HG02642 (cell line): ENCODE results near the gene SLC5A12.

Experiments
- ATAC-seq: cut with Tn5 transposase; IDR thresholded peaks from one replicate; pipeline ENCODE4 v1.9.1; 2021; ENCODE audit warnings: mild to moderate bottlenecking; ENCODE audit not compliant: unreplicated experiment, poor library complexity

SLC5A12 gene

DNA sequence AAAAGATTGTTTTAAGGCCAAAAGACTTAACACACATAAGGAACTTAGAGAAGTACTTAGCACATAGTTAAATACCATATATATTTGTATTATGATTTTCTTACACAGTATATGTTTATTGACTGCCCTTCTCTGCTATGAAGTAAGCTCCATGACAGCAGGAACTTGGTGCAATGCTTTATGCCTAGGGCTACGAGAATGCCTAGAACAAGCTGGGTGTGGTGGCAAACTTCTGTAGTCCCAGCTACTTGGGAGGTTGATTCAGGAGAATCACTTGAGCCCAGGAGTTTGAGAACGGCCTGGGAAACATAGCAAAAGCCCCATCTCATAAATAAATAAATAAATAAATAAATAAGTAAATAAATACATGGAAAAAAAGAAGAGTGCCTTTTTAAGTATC lies 1.9 kb downstream of the SLC5A12 start:
- ATAC-seq = no peak

- no peak for ATAC-seq
Measured at GRCh38 chr11:26719289-26719973, 2.4 kb downstream of the SLC5A12 start.

DNA sequence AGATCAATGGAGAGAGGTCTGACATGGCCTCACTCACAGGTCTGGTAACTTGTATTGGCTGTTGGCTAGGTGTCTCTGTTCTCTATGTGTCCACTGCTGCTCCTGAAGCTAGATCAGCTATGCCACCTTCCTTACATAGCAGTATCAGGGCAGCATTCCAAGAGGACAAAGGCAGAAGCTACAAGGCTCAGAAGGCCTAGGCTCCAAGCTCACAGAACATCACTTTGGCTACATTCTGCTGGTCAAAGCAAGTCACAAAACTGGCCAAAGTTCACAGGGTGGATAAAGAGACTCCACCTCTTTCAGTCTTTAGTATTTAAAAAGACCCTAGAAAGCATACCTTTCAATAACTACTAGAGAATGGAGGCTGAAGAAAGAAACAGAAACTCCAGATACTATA lies 4.1 kb downstream of the SLC5A12 start:
- no peak for ATAC-seq

- ATAC-seq = no peak
Measured at GRCh38 chr11:26715133-26715532, 6.7 kb downstream of the SLC5A12 start.

GRCh38 chr11:26712497-26712896 lies 9.4 kb downstream of the SLC5A12 start:
- no peak for ATAC-seq

GRCh38 chr11:26710489-26710888 lies 11.4 kb downstream of the SLC5A12 start:
- no peak for ATAC-seq

DNA sequence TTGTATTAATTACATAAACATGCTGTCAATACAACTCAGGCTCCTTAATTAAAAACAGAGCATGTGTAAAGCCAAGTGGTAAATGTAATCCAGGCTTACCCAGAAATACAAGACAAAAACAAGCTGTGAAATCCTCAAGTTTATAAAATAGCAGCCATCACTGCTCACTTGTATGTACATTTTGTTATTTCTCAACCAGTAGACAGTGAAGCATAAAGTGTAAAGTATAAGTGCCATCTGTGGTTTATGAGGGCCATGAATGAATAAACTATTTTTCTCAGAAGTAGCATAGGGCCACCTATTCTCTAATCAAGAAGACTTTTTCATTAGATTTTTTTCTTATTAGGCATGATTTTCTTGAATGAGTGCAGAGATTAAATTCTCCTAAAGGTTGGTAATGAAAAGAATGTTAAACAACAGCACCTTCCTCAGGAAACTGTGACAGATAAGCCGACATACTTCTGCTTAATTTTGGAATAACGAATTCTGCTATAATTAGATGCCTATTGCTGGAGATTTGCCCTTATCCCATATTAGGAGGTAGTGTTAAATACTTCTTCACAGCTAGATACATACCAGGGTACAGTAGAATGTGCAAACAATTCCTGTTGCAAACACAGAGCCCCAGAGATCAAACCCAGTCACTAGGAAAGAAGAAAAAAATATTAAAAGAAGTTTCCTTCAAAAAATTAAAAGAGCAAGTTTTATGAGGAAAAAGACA lies 13.0 kb downstream of the SLC5A12 start:
- no peak for ATAC-seq

DNA sequence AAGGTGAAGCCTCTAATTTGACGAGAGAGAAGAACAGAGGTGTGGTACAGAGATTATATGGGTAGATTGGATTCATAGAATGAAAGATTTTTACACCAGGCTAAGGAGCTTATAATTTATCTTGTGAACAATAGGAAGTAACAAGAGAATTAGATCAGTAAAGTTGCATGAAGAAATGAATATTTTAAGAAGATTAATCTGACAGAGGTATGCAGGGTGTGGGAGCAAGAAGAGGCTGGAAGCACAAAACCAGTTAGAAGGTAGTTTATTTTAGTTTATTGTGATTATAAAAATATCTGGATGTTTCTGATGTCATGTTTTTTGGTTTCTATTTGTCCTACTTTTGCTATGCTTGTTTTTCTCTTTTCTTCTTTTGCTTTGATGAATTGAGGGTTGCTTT lies 15.7 kb downstream of the SLC5A12 start:
- ATAC-seq = no peak

DNA sequence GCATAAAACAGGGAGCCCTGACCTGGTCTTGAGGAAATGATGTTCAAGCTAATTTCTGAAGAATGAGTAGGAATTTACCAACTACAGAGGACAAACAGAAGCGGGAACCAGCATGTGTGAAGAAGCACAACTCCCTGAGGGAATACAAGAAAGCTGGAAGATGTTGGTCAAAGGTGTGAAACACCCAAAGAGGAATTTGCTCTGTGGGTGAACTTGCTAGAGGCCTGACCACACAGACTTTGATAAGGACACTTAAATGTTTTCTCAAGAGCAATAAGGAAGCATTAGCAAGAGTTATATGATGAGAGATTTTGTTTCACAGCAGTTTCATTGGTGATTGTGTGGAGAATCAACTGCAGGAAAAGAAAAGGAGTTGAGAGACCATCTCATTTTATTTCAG lies 17.6 kb downstream of the SLC5A12 start:
- no peak for ATAC-seq

GRCh38 chr11:26703411-26704191 lies 18.3 kb downstream of the SLC5A12 start:
- ATAC-seq = no peak

- ATAC-seq = no peak
Measured at GRCh38 chr11:26702406-26702805, 19.5 kb downstream of the SLC5A12 start.

- no peak for ATAC-seq
Measured at GRCh38 chr11:26700574-26701235, 21.2 kb downstream of the SLC5A12 start.

- no peak for ATAC-seq
Measured at GRCh38 chr11:26698224-26698623, 23.6 kb downstream of the SLC5A12 start.

DNA sequence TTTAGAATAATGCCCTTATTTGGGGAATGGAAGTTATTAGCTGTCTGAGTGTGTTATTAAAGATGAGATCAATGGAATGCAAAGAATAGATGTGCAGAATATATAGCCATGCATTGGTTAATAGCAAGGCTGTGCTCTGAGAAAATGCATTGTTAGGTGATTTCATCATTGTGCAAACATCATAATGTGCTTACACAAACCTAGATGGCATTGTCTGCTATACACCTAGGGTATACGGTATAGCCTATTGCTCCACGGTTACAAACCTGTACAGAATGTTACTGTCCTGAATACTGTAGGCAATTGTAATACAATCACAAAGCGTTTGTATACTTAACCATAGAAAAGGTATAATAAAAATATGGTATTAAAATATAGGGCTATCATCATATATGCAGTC lies 25.5 kb downstream of the SLC5A12 start:
- no peak for ATAC-seq

GRCh38 chr11:26688701-26689100 lies 33.2 kb downstream of the SLC5A12 start:
- no peak for ATAC-seq

DNA sequence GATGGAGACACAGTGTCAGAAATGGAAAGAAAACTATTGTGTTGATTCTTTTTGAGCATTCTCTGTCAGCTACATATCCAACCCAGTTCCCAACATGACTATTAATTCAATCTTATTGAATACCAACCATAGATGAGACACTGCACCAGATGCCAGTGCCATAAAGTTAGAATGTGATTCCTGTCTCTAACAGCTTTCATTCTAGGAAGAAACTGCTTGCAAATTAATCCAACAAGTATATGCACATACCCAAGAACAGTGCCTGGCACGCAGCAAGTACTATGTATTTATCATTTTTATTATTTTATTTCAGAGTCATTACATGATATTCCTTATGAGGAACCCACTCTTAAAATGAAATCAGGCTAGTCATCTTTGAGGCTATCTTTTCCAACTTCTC lies 34.5 kb downstream of the SLC5A12 start:
- ATAC-seq = no peak

DNA sequence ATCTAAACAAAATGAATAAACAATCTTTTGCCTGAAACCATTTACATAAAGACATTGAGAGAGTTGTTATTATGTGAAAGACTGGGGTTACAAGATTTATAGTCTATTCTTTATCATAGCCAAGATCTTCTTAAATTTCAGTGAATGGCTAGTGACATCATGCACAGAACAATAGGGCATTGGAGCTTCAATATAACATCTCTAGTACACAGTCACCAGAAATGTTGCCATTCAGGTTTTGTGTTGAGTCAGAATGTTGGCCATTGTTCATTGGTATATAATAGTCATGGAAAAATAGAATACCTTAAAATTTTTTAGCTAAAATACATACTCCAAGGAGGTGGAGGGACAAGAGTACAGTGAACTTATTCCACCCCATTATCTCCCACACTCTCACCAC lies 44.3 kb downstream of the SLC5A12 start:
- no peak for ATAC-seq

- ATAC-seq = no peak
Measured at GRCh38 chr11:26676641-26677040, 45.2 kb downstream of the SLC5A12 start.

GRCh38 chr11:26675233-26675928 lies 46.5 kb downstream of the SLC5A12 start:
- no peak for ATAC-seq

GRCh38 chr11:26665946-26666345 lies 55.9 kb downstream of the SLC5A12 start:
- no peak for ATAC-seq
